ENCODE measurements around the gene WNT11. TPM values are rescaled to one million over a fixed set of nuclear protein-coding genes. Genes with fewer than 3 reads are reported as not detected.

Gene WNT11
- total RNA-seq, 1 donor from 2014 or later, result 0.26 TPM

- no peak for DNase-seq (ENCODE audit: low spot score)
- Histone ChIP-seq H3F3A (ENCODE audit: low read depth) (peaks cover 8% of the 10 kb centered on the region), H3K4me3 (no peak overlapping the region), H3K4me2 (no peak overlapping the region), H4K20me1 (ENCODE audit: low read depth) (no peaks in the 10 kb centered on the region), H2AFZ (replicated peaks) (no peak overlapping the region), H3K79me2 (ENCODE audit: low read depth) (no peaks in the 10 kb centered on the region), H3K9ac (no peak overlapping the region), H3K27ac (no peak overlapping the region), H3K36me3 (no peaks in the 10 kb centered on the region), H3K4me1 (no peaks in the 10 kb centered on the region), H3K27me3 (peaks cover 11% of the 10 kb centered on the region), H3K9me3 (ENCODE audit: low read depth) (no peaks in the 10 kb centered on the region)
- H3K27me3 Mint-ChIP-seq (ENCODE audit: insufficient read depth, low read depth), result peaks cover 21% of the 10 kb centered on the region
- no peaks in the 10 kb centered on the region for H3K36me3 Mint-ChIP-seq
- H3K9me3 Mint-ChIP-seq, result no peaks in the 10 kb centered on the region
- H3K4me3 Mint-ChIP-seq, result no peak overlapping the region
- TF ChIP-seq EZH2 (IDR thresholded peaks at IDR 0.05) (no peak), EZH2phosphoT487 (IDR thresholded peaks at IDR 0.05) (no peak), CTCF (IDR thresholded peaks at IDR 0.05) (no peak)
- no peak overlapping the region for H3K27ac Mint-ChIP-seq
- peaks cover 28% of the 10 kb centered on the region for H3K4me1 Mint-ChIP-seq
These were observed 23.5 kb upstream of the WNT11 start for GRCh38 chr11:76229690-76230240.

- Histone ChIP-seq H3K27me3 (peaks cover 6% of the 10 kb centered on the region), H3K36me3 (no peaks in the 10 kb centered on the region), H3K27ac (no peak overlapping the region), H3K4me1 (no peaks in the 10 kb centered on the region), H3K9me3 (ENCODE audit: low read depth) (no peaks in the 10 kb centered on the region), H3F3A (ENCODE audit: low read depth) (peaks cover 2% of the 10 kb centered on the region), H2AFZ (replicated peaks) (no peak overlapping the region), H3K4me2 (no peak overlapping the region), H3K9ac (no peak overlapping the region), H4K20me1 (ENCODE audit: low read depth) (no peaks in the 10 kb centered on the region), H3K79me2 (ENCODE audit: low read depth) (no peaks in the 10 kb centered on the region), H3K4me3 (no peak overlapping the region)
- TF ChIP-seq EZH2phosphoT487 (IDR thresholded peaks at IDR 0.05) (no peak), CTCF (IDR thresholded peaks at IDR 0.05) (no peak), EZH2 (IDR thresholded peaks at IDR 0.05) (no peak)
- no peak overlapping the region for H3K27ac Mint-ChIP-seq
- H3K36me3 Mint-ChIP-seq, result no peaks in the 10 kb centered on the region
- H3K4me3 Mint-ChIP-seq, result no peak overlapping the region
- DNase-seq (ENCODE audit: low spot score), result no peak
- peaks cover 25% of the 10 kb centered on the region for H3K4me1 Mint-ChIP-seq
- peaks cover 19% of the 10 kb centered on the region for H3K27me3 Mint-ChIP-seq (ENCODE audit: insufficient read depth, low read depth)
- no peaks in the 10 kb centered on the region for H3K9me3 Mint-ChIP-seq
These were observed 22.5 kb upstream of the WNT11 start for GRCh38 chr11:76228875-76229149.

GRCh38 chr11:76228071-76228874 lies 22.0 kb upstream of the WNT11 start:
- Histone ChIP-seq H3K79me2 (ENCODE audit: low read depth) (no peaks in the 10 kb centered on the region), H3K36me3 (no peaks in the 10 kb centered on the region), H3F3A (ENCODE audit: low read depth) (no peaks in the 10 kb centered on the region), H3K27me3 (peaks cover under 1% of the 10 kb centered on the region), H3K4me3 (no peak overlapping the region), H3K4me1 (no peaks in the 10 kb centered on the region), H4K20me1 (ENCODE audit: low read depth) (no peaks in the 10 kb centered on the region), H3K9ac (no peak overlapping the region), H3K4me2 (no peak overlapping the region), H2AFZ (replicated peaks) (no peak overlapping the region), H3K27ac (no peak overlapping the region), H3K9me3 (ENCODE audit: low read depth) (no peaks in the 10 kb centered on the region)
- DNase-seq (ENCODE audit: low spot score), result no peak
- H3K9me3 Mint-ChIP-seq, result no peaks in the 10 kb centered on the region
- H3K4me1 Mint-ChIP-seq, result peaks cover 21% of the 10 kb centered on the region
- H3K27me3 Mint-ChIP-seq (ENCODE audit: insufficient read depth, low read depth), result peaks cover 15% of the 10 kb centered on the region
- H3K36me3 Mint-ChIP-seq, result no peaks in the 10 kb centered on the region
- TF ChIP-seq CTCF (IDR thresholded peaks at IDR 0.05) (no peak), EZH2phosphoT487 (IDR thresholded peaks at IDR 0.05) (no peak), EZH2 (IDR thresholded peaks at IDR 0.05) (no peak)
- H3K4me3 Mint-ChIP-seq, result no peak overlapping the region
- no peak overlapping the region for H3K27ac Mint-ChIP-seq
